IMR-90 (cell line): ENCODE measurements around the gene OR2W1.

Experiments used
- BHLHE40 ChIP-seq: fragments of 150-350 bp; IDR thresholded peaks from 2 replicates; pipeline ENCODE4 v1.6.1; 2016; ENCODE audit warnings: mild to moderate bottlenecking, low read depth, low read length
- NFE2L2 ChIP-seq: fragments of 150-350 bp; IDR thresholded peaks from 2 replicates; pipeline ENCODE4 v1.6.1; 2016; ENCODE audit warnings: low read depth, mild to moderate bottlenecking, low read length
- POLR2A ChIP-seq: IDR thresholded peaks from 2 replicates; pipeline ENCODE4 v1.6.1; 2012; ENCODE audit warnings: mild to moderate bottlenecking, low read depth, low read length
- TF ChIP-seq, protein P1 (sequence below): conservative IDR thresholded peaks from 2 replicates; pipeline ENCODE4 v1.5.1; 2012; ENCODE audit warnings: mild to moderate bottlenecking, low read depth, low read length, improper control_type of control experiment

DNA sequence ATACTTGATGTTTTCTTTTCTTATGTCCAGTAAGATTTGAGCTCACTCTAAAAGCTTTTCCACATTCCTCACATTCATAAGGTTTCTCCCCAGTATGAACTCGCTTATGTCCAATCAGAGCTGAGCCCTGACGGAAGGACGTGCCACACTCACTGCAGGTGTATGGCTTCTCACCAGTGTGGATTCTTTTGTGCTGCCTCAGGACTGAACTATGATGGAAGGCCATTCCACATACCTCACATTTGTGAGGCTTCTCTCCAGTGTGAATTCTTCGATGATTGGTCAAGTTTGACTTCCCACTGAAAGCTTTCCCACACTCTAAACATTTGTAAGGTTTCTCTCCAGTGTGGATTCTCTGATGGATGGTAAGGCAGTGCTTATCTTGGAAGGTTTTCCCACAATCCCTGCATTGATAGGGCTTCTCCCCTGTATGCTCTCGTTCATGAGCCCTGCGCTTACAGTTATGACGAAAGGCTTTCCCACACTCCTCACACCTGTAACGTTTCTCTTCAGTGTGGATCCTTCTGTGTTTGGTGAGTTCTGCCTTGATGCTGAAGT, 49.8 kb downstream of the OR2W1 start:
- TF ChIP-seq POLR2A (no peak), NFE2L2 (no peak), BHLHE40 (no peak)
- TF ChIP-seq, protein P1, sequence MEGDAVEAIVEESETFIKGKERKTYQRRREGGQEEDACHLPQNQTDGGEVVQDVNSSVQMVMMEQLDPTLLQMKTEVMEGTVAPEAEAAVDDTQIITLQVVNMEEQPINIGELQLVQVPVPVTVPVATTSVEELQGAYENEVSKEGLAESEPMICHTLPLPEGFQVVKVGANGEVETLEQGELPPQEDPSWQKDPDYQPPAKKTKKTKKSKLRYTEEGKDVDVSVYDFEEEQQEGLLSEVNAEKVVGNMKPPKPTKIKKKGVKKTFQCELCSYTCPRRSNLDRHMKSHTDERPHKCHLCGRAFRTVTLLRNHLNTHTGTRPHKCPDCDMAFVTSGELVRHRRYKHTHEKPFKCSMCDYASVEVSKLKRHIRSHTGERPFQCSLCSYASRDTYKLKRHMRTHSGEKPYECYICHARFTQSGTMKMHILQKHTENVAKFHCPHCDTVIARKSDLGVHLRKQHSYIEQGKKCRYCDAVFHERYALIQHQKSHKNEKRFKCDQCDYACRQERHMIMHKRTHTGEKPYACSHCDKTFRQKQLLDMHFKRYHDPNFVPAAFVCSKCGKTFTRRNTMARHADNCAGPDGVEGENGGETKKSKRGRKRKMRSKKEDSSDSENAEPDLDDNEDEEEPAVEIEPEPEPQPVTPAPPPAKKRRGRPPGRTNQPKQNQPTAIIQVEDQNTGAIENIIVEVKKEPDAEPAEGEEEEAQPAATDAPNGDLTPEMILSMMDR, result no peak
